Glutamatergic neuron (in vitro differentiated cells): ENCODE data around the gene CCR2. TPM values are rescaled to one million over a fixed set of nuclear protein-coding genes. Genes with fewer than 3 reads are reported as not detected.

Experiments
- DNase-seq: peaks from one replicate; pipeline ENCODE4 v3.0.0; 2022
- H3K27ac Mint-ChIP-seq: one replicate; pipeline ENCODE4 v1.8.0; 2020; ENCODE audit warnings: mild to moderate bottlenecking, mixed read lengths, inconsistent platforms; ENCODE audit not compliant: unreplicated experiment
- H3K27me3 Mint-ChIP-seq: one replicate; pipeline ENCODE4 v1.8.0; 2020; ENCODE audit warnings: mild to moderate bottlenecking, moderate library complexity, mixed read lengths, inconsistent platforms; ENCODE audit not compliant: unreplicated experiment
- H3K36me3 Mint-ChIP-seq: one replicate; pipeline ENCODE4 v1.8.0; 2020; ENCODE audit warnings: mild to moderate bottlenecking, mixed read lengths, inconsistent platforms; ENCODE audit not compliant: unreplicated experiment
- H3K4me1 Mint-ChIP-seq: one replicate; pipeline ENCODE4 v1.8.0; 2020; ENCODE audit warnings: mild to moderate bottlenecking, low read depth, mixed read lengths, inconsistent platforms; ENCODE audit not compliant: unreplicated experiment
- H3K4me3 Mint-ChIP-seq: one replicate; pipeline ENCODE4 v1.8.0; 2020; ENCODE audit warnings: mild to moderate bottlenecking, mixed read lengths, inconsistent platforms; ENCODE audit not compliant: unreplicated experiment
- H3K9me3 Mint-ChIP-seq: one replicate; pipeline ENCODE4 v1.8.0; 2020; ENCODE audit warnings: mild to moderate bottlenecking, moderate library complexity, mixed read lengths, inconsistent platforms; ENCODE audit not compliant: unreplicated experiment
- long read RNA-seq: library from polyadenylated mRNA; unstranded; transcript quantifications from one replicate; pipeline ENCODE4 v2.0.0, GENCODE V29; 2020; ENCODE audit not compliant: unreplicated experiment
- total RNA-seq: library from RNA; stranded (reverse); fragmentation: NEBNext Ultra II Directional; extraction: Animal tissue kit (Norgen Biotek cat#: 25700); gene quantifications from one replicate; pipeline ENCODE4 v1.2.1, GENCODE V29; 2021; ENCODE audit not compliant: unreplicated experiment
- TF ChIP-seq, protein P1 (sequence below): fragments of 200-600 bp; sonication (generic); IDR thresholded peaks from one replicate; pipeline ENCODE4 v1.5.0; 2021; ENCODE audit not compliant: partially characterized antibody, unreplicated experiment

The CCR2 gene
- not detected for total RNA-seq
- long read RNA-seq: 0 reads

DNA sequence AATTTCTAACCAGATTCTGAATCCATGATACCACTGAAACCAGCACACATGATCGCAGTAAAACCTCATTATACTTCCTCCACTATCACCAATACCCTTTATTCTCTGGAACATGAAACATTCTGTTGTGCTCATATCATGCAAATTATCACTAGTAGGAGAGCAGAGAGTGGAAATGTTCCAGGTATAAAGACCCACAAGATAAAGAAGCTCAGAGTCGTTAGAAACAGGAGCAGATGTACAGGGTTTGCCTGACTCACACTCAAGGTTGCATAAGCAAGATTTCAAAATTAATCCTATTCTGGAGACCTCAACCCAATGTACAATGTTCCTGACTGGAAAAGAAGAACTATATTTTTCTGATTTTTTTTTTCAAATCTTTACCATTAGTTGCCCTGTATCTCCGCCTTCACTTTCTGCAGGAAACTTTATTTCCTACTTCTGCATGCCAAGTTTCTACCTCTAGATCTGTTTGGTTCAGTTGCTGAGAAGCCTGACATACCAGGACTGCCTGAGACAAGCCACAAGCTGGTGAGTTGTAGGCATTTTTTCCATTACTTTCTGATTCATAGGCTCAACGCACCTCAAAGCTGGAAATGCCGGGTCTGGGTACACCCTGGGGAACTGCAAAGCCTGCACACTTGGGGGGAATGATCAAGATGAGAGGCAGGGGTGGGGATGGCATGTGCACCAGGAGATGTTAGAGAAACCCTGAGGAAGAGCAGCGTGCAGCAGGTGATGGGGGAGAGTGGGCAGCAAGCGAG is at the start of gene CCR2:
CCR2 (plus strand) TSS at position 465 of the 764 bp plus-strand sequence. CDS start 3,417 bp downstream, outside the sequence.
- Mint-ChIP-seq H3K4me3 (no peak within 1 kb of the TSS), H3K4me1 (no peaks in the 10 kb centered on the region), H3K9me3 (no peaks in the 10 kb centered on the region), H3K36me3 (no peaks in the 10 kb centered on the region), H3K27me3 (peaks cover 3% of the 10 kb centered on the region), H3K27ac (no peak within 1 kb of the TSS)
- no peak for DNase-seq
- TF ChIP-seq, protein P1, sequence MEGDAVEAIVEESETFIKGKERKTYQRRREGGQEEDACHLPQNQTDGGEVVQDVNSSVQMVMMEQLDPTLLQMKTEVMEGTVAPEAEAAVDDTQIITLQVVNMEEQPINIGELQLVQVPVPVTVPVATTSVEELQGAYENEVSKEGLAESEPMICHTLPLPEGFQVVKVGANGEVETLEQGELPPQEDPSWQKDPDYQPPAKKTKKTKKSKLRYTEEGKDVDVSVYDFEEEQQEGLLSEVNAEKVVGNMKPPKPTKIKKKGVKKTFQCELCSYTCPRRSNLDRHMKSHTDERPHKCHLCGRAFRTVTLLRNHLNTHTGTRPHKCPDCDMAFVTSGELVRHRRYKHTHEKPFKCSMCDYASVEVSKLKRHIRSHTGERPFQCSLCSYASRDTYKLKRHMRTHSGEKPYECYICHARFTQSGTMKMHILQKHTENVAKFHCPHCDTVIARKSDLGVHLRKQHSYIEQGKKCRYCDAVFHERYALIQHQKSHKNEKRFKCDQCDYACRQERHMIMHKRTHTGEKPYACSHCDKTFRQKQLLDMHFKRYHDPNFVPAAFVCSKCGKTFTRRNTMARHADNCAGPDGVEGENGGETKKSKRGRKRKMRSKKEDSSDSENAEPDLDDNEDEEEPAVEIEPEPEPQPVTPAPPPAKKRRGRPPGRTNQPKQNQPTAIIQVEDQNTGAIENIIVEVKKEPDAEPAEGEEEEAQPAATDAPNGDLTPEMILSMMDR: no peak

DNA sequence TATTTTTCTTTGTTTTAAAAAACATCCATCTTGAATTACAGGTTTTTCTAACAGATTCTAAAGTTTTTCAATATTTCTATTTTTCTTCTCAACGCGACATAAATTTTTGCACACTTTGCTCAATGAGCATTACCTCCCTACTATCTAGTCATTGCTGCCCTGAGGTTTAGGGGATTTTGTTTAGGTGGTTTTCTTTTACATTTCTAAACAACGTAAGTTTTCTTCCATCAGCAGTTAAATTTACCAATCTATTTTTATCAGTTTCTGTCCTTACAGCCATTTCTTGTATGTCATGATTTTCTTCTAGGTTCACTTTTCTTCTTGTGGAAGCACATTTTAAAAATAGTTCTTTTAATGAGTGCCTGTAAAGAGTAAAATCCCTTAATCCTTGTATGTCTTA is 49.2 kb upstream of the CCR2 start:
- Mint-ChIP-seq H3K36me3 (no peaks in the 10 kb centered on the region), H3K4me1 (no peaks in the 10 kb centered on the region), H3K9me3 (no peaks in the 10 kb centered on the region), H3K27ac (no peak overlapping the region), H3K27me3 (peaks cover 1% of the 10 kb centered on the region), H3K4me3 (no peak overlapping the region)
- no peak for DNase-seq
- TF ChIP-seq, protein P1: no peak

DNA sequence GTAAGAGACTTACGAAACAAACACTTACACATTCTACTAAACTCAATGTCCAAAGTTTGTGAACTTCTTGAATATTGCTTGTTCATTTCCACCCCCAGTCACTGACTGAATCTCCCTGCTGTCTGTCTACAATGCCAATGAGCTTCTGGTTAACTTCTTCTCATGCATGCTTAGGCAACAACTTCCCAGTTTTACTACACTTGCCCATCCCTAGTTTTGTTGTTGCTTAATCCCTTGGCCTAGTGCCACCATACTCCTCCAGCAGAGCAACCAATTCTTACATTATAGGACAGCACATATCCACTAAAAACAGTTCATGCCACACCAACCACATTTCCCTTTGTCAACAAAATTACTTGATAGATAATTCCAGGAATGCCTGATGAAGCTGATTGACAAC is 40.9 kb upstream of the CCR2 start:
- no peak overlapping the region for H3K4me3 Mint-ChIP-seq
- TF ChIP-seq, protein P1: no peak
- no peak overlapping the region for H3K27ac Mint-ChIP-seq
- no peak for DNase-seq
- H3K27me3 Mint-ChIP-seq: no peaks in the 10 kb centered on the region
- no peaks in the 10 kb centered on the region for H3K36me3 Mint-ChIP-seq
- H3K4me1 Mint-ChIP-seq: no peaks in the 10 kb centered on the region
- peaks cover 2% of the 10 kb centered on the region for H3K9me3 Mint-ChIP-seq

GRCh38 chr3:46314517-46314916 is 39.4 kb upstream of the CCR2 start:
- Mint-ChIP-seq H3K27ac (no peak overlapping the region), H3K4me1 (no peaks in the 10 kb centered on the region), H3K4me3 (no peak overlapping the region), H3K9me3 (peaks cover 2% of the 10 kb centered on the region), H3K27me3 (no peaks in the 10 kb centered on the region), H3K36me3 (no peaks in the 10 kb centered on the region)
- TF ChIP-seq, protein P1: no peak
- no peak for DNase-seq

GRCh38 chr3:46316206-46316605 is 37.7 kb upstream of the CCR2 start:
- DNase-seq: no peak
- no peak overlapping the region for H3K4me3 Mint-ChIP-seq
- H3K27me3 Mint-ChIP-seq: no peaks in the 10 kb centered on the region
- no peaks in the 10 kb centered on the region for H3K4me1 Mint-ChIP-seq
- TF ChIP-seq, protein P1: no peak
- no peaks in the 10 kb centered on the region for H3K36me3 Mint-ChIP-seq
- no peak overlapping the region for H3K27ac Mint-ChIP-seq
- H3K9me3 Mint-ChIP-seq: peaks cover 2% of the 10 kb centered on the region
